GM08714 (cell line): ENCODE data around the gene ZC3H13.
"Not testable (repeated sequence)": the region's sequence is repeated elsewhere in the genome, so short reads cannot be mapped to it uniquely, and the experiment has no call there.

Experiments
- H3K4me3 ChIP-seq: fragments of 200-500 bp; sonication (Bioruptor generic); 2 replicates; pipeline ENCODE4 v1.5.1; 2014; ENCODE audit warnings: mild to moderate bottlenecking, low read length, inconsistent platforms
- ZNF274 ChIP-seq: IDR thresholded peaks from 2 replicates; pipeline ENCODE4 v1.6.1; 2012; ENCODE audit warnings: mild to moderate bottlenecking, low read depth, low read length

Gene ZC3H13

DNA sequence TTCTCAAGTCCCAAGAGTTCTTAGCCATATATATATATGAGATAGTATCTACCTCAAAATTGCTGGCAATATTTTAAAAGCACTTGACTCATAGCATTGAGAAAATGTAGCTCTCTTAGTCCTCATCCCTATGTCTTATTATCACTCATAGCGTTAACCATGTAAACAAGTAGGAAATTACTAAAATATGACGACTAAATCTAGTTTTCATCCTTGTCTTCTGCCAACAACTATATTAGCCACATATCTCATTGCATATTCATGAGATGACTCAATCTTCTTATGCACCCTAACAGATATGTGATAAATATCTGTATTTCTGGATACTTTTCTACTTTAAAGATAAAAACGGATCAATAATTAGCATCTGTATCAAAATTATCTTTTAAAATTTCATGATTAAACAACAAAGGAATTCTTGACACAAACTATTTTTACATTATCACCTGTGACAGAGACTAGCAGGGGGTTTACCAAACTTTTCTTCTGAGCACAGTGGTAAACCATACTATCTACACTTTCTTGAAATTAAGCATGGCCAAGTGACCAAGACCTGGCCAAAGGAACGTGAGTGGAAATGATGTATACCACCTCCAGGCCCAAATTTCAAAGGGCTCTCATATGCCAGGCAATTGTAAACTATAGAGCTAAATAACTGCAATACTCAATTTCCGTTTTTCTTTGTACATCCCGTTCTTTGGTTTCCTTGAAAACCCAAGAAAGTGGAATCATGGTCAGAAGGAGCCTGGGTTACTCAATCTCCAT is 45.7 kb downstream of the ZC3H13 start:
- TF ChIP-seq ZNF274 = no peak

DNA sequence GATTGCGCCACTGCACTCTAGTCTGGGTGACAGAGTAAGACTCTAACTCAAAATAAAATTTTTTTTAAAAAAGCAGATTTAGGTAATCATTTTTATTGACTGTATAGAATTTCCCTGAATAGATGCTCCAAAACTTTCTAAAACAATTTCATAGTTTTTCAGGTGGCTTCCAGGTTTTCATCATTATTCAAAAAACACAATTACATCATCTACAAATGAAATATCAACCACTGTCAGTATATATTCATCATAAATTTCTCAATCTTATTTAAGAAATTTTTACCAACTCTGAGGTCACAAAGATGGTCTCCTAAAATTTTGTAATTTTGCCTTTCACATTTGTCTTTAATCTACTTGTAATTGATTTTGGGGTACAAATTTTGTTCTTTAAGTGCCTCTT is 48.1 kb downstream of the ZC3H13 start:
- TF ChIP-seq ZNF274 = no peak
- no peak overlapping the region for H3K4me3 ChIP-seq

More for the DNA sequence above, 45.7 kb downstream of the ZC3H13 start:
- no peak overlapping the region for H3K4me3 ChIP-seq

DNA sequence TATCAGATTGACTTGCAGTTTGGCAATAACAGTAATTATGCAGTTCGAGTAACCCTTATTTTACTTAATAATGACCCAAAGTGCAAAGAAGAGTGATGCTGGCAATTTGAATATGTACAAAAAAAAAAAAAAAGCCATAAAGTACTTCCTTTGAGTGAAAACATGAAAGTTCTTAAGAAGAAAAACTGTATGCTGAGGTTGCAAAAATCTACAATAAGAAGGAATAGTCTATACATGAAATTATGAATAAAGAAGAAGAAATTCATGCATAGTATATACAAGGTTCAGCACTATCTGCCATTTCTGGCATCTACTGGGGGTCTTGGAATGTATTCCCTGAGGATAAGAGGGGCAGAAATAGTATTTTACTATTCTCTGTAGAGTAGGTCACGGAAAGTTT is 55.9 kb downstream of the ZC3H13 start:
- H3K4me3 ChIP-seq = no peak overlapping the region
- TF ChIP-seq ZNF274 = no peak

GRCh38 chr13:45995245-45995644 is 57.3 kb downstream of the ZC3H13 start:
- H3K4me3 ChIP-seq = no peak overlapping the region
- no peak for TF ChIP-seq ZNF274

- no peak for TF ChIP-seq ZNF274
Measured at GRCh38 chr13:45994752-45995151, 57.8 kb downstream of the ZC3H13 start.

GRCh38 chr13:45989607-45990006 is 62.9 kb downstream of the ZC3H13 start:
- no peak overlapping the region for H3K4me3 ChIP-seq
- TF ChIP-seq ZNF274 = no peak

More at GRCh38 chr13:45994752-45995151, 57.8 kb downstream of the ZC3H13 start:
- H3K4me3 ChIP-seq = no peak overlapping the region

GRCh38 chr13:45981127-45981526 is 71.4 kb downstream of the ZC3H13 start:
- not testable (repeated sequence) for H3K4me3 ChIP-seq

- no peak for TF ChIP-seq ZNF274
- no peak overlapping the region for H3K4me3 ChIP-seq
Measured at GRCh38 chr13:45975337-45975736, 77.2 kb downstream of the ZC3H13 start.

GRCh38 chr13:45974500-45974899 is 78.0 kb downstream of the ZC3H13 start:
- TF ChIP-seq ZNF274 = no peak
- no peak overlapping the region for H3K4me3 ChIP-seq

GRCh38 chr13:45967589-45967988 is 85.0 kb downstream of the ZC3H13 start:
- no peak for TF ChIP-seq ZNF274
- no peak overlapping the region for H3K4me3 ChIP-seq

DNA sequence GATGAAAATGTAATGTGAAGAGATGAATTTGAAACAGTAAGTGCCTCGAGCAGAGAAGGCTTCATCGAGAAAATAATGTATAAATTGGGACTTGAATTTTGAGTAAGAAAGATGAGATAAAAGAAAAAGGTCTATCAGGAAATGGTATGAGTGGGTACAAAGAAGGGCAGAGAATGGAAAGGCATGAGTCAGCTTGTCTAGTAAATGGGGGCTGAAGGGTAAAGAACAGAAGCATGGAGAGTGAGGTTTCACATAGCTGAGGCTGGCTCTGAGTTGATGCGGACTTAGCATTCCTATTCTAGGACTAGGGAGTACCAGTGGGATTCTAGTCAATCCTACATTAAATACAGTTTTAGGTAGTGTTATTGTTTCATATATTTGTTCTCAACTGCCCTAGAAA is 85.8 kb downstream of the ZC3H13 start:
- TF ChIP-seq ZNF274 = no peak

GRCh38 chr13:45961468-45961867 is 91.1 kb downstream of the ZC3H13 start:
- no peak for TF ChIP-seq ZNF274

More for the DNA sequence above, 85.8 kb downstream of the ZC3H13 start:
- no peak overlapping the region for H3K4me3 ChIP-seq

GRCh38 chr13:45954836-45955800 is 97.4 kb downstream of the ZC3H13 start:
- no peak for TF ChIP-seq ZNF274
- H3K4me3 ChIP-seq = no peak overlapping the region

More at GRCh38 chr13:45961468-45961867, 91.1 kb downstream of the ZC3H13 start:
- H3K4me3 ChIP-seq = no peak overlapping the region

GRCh38 chr13:45953082-45953481 is 99.5 kb downstream of the ZC3H13 start:
- no peak overlapping the region for H3K4me3 ChIP-seq
- TF ChIP-seq ZNF274 = no peak

DNA sequence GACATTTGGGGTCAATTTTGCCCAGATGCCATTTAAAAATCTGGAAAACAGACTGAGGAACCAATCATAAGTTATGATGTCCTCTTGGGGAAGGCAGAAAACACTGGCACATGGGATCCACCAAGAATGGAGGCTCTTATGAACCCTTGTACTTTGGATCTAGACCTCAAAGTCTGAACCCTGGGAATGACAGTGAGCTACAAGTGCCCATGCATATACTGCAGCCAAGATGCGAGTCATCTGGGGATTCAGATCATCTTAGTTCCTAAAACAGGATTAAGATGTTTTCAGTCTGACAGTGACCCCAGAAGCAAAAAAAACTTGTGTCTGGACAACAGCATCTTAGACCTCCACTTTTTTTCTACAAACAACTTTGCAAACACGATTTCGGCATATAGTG is 100.8 kb downstream of the ZC3H13 start:
- H3K4me3 ChIP-seq = no peak overlapping the region
- TF ChIP-seq ZNF274 = no peak

- H3K4me3 ChIP-seq = no peak overlapping the region
- TF ChIP-seq ZNF274 = no peak
Measured at GRCh38 chr13:45951166-45951565, 101.4 kb downstream of the ZC3H13 start.
